ENCODE results near the gene CAMKV. TPM values are rescaled to one million over a fixed set of nuclear protein-coding genes. Genes with fewer than 3 reads are reported as not detected.

Gene CAMKV
- total RNA-seq, 2 donors from 2014 or later: 0.12 to 0.34 TPM

- intact Hi-C loops (cut with DNase I, micrococcal nuclease): loop anchor here in 1 of 2 donors (10.0 kb wide), 1 partner anchor 96 kb away; the partner anchor contains the start of gene INKA1
- DNase-seq: peak; percentile 85 to 92
- ATAC-seq: peak; percentile 72
Observed at GRCh38 chr3:49900491-49901153, 30.9 kb upstream of the CAMKV start.

- DNase-seq (no peak), ATAC-seq (no peak)
- intact Hi-C loops (cut with DNase I, micrococcal nuclease): loop anchor here in 1 of 2 donors (10.0 kb wide), 1 partner anchor 95 kb away; the partner anchor contains the start of gene INKA1
Observed at GRCh38 chr3:49899815-49900214, 30.1 kb upstream of the CAMKV start.

- intact Hi-C loops (cut with DNase I, micrococcal nuclease): no loop called here
- no peak for DNase-seq
- ATAC-seq: no peak
Observed at GRCh38 chr3:49898991-49899390, 29.3 kb upstream of the CAMKV start.

- no peak for ATAC-seq
- intact Hi-C loops (cut with DNase I, micrococcal nuclease): no loop called here
- DNase-seq: no peak
Observed at GRCh38 chr3:49896345-49896744, 26.6 kb upstream of the CAMKV start.

GRCh38 chr3:49895791-49896190 lies 26.1 kb upstream of the CAMKV start:
- ATAC-seq (no peak), DNase-seq (no peak)
- intact Hi-C loops (cut with DNase I, micrococcal nuclease): no loop called here

GRCh38 chr3:49889296-49889695 lies 19.6 kb upstream of the CAMKV start:
- ATAC-seq (no peak), DNase-seq (no peak)
- intact Hi-C loops (cut with DNase I, micrococcal nuclease): no loop called here

GRCh38 chr3:49886922-49887265 lies 17.2 kb upstream of the CAMKV start:
- ATAC-seq (no peak), DNase-seq (no peak)

GRCh38 chr3:49883998-49884397 lies 14.3 kb upstream of the CAMKV start:
- ATAC-seq (peak; percentile 2), DNase-seq (no peak)
- intact Hi-C loops (cut with DNase I, micrococcal nuclease): no loop called here

More at GRCh38 chr3:49886922-49887265, 17.2 kb upstream of the CAMKV start:
- intact Hi-C loops (cut with DNase I, micrococcal nuclease): no loop called here

GRCh38 chr3:49882166-49882565 lies 12.5 kb upstream of the CAMKV start:
- ATAC-seq (no peak), DNase-seq (no peak)
- intact Hi-C loops (cut with DNase I, micrococcal nuclease): no loop called here

GRCh38 chr3:49880581-49881315 lies 11.0 kb upstream of the CAMKV start:
- ATAC-seq (no peak), DNase-seq (no peak)
- intact Hi-C loops (cut with DNase I, micrococcal nuclease): no loop called here

GRCh38 chr3:49879721-49880120 lies 10.0 kb upstream of the CAMKV start:
- intact Hi-C loops (cut with DNase I, micrococcal nuclease): no loop called here
- no peak for DNase-seq
- ATAC-seq: no peak

- intact Hi-C loops (cut with DNase I, micrococcal nuclease): no loop called here
- ATAC-seq: no peak
- DNase-seq: no peak
Observed at GRCh38 chr3:49878686-49879085, 9.0 kb upstream of the CAMKV start.

GRCh38 chr3:49877716-49878115 lies 8.0 kb upstream of the CAMKV start:
- DNase-seq (no peak), ATAC-seq (no peak)
- intact Hi-C loops (cut with DNase I, micrococcal nuclease): no loop called here

GRCh38 chr3:49876567-49876966 lies 6.9 kb upstream of the CAMKV start:
- intact Hi-C loops (cut with DNase I, micrococcal nuclease): no loop called here
- ATAC-seq: no peak
- no peak for DNase-seq

GRCh38 chr3:49873623-49874022 lies 3.9 kb upstream of the CAMKV start:
- DNase-seq: peak; percentile 83 to 86
- intact Hi-C loops (cut with DNase I, micrococcal nuclease): no loop called here
- peak; percentile 95 for ATAC-seq

- intact Hi-C loops (cut with DNase I, micrococcal nuclease): no loop called here
- DNase-seq (no peak), ATAC-seq (peak; percentile 12)
Observed at GRCh38 chr3:49872801-49873281, 3.1 kb upstream of the CAMKV start.

GRCh38 chr3:49871531-49872153 lies 1.9 kb upstream of the CAMKV start:
- intact Hi-C loops (cut with DNase I, micrococcal nuclease): no loop called here
- DNase-seq (no peak), ATAC-seq (no peak)

- intact Hi-C loops (cut with DNase I, micrococcal nuclease): no loop called here
Observed at GRCh38 chr3:49868862-49869466, 742 bp downstream of the CAMKV start.

GRCh38 chr3:49867871-49868321 lies 1.8 kb downstream of the CAMKV start:
- ATAC-seq: peak; percentile 32
- intact Hi-C loops (cut with DNase I, micrococcal nuclease): no loop called here
- DNase-seq: no peak

More at GRCh38 chr3:49868862-49869466, 742 bp downstream of the CAMKV start:
- no peak for DNase-seq
- ATAC-seq: no peak
